Inflammatory macrophage (primary cell): ENCODE results near the gene SRR.

Experiments used
- DNase-seq, 2 donors: peaks; one replicate each; pipeline ENCODE4 v3.0.0-alpha.2; 2020 to 2022

SRR gene

DNA sequence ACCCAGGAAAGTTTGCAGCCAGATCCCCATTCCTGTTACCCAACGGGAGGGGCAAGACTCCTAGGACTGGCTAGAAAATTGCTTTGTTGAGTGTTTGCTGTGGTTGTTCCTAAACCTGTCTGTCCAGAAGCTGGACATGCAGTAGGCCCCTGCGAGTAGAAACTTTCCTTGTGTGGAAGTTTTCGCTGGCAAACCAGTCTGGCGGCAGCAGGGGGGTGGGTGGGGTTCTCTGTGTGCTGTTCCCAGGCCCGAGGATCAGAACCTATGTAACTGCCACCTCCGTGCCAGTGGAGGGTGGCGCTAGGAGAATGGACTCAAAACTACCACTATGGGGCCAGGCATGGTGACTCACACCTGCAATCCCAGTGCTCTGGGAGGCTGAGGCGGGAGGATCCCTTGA is 42.7 kb downstream of the SRR start:
- no peak for DNase-seq

DNA sequence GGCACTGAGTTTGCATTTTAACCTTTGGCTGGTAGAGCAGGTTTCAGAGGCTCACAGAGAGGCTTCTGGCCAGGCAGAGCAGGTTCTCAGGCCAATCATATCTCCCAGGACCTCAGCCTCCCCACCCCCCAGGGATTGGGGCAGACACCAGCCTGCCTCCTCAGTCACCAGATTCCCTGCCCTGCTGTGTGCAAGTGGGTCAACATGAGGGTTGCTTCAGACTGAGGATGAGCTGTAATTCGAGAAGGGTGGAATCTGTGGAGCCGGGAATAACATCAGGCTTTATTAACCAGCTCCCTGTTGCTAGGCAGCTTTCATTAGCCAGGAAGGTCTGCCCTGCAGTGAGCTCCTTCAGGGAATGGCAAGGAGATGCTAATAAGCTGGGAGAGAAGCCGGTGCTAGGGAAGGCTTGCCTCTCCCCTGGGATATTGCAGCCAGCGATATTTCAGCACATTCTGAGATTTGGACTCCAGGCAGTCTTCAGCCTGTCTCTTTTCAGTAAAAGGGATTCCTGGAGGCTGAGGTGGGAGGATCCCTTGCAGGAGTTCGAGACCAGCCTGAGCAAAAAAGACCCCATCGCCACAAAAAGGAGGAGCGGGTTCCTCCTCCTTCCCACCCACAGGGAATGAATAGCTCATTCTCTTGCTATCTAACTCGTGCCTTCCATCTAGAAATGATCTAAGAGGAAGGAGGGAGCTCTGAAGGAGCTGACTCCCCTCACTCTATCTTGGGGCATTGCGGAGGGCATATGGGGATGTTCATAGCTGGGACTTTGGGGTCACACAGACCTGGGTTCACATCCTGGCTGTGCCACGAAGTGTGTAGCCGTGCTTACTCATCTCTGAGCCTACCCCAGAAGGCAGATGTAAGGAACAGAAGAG is 44.3 kb downstream of the SRR start:
- DNase-seq, result no peak

- DNase-seq, result no peak
Observed at GRCh38 chr17:2351269-2351668, 47.5 kb downstream of the SRR start.

DNA sequence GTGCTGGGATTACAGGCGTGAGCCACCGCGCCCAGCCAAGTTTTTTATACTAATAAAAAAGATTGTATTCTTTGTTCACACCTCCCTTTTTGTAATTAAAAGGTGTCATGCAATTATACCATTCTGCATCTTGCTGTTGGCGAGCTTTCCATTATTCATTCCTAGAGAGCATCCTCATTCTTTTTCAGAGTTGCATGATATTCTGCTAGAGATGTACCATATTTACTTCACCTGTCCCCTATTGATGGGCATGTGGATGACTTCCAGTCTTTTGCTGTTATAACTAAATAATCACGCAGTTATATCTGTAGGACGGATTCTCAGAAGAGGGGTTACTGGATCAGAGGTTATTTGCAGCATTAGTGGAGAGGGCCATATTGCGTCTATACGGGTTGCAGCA is 50.6 kb downstream of the SRR start:
- no peak for DNase-seq

- DNase-seq, result no peak
Observed at GRCh38 chr17:2357237-2357636, 53.5 kb downstream of the SRR start.

DNA sequence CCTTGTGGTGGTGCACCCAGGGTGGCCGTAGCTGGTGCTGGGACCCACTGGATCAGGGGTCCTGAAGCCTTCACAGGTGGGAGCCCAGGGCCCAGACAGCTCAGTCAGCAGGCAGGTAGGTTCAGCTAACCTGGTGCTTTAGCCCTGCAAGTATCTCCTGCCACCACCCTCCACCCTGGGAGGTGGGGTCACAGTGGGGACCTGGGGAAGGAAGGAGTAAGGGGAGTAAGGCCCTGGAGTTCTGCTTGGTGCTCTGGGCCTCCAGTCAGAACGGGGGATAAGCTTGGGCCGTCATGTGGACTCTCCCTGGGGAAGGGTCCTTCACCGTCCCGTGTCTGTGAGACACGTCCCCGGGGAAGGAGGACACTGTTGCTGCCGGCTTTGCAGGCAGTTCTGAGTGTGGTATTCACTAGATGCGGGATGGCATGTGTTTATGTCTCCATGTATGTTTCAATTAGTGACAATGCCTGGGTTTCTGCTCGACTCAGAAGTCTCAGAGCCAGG is 54.2 kb downstream of the SRR start:
- no peak for DNase-seq

DNA sequence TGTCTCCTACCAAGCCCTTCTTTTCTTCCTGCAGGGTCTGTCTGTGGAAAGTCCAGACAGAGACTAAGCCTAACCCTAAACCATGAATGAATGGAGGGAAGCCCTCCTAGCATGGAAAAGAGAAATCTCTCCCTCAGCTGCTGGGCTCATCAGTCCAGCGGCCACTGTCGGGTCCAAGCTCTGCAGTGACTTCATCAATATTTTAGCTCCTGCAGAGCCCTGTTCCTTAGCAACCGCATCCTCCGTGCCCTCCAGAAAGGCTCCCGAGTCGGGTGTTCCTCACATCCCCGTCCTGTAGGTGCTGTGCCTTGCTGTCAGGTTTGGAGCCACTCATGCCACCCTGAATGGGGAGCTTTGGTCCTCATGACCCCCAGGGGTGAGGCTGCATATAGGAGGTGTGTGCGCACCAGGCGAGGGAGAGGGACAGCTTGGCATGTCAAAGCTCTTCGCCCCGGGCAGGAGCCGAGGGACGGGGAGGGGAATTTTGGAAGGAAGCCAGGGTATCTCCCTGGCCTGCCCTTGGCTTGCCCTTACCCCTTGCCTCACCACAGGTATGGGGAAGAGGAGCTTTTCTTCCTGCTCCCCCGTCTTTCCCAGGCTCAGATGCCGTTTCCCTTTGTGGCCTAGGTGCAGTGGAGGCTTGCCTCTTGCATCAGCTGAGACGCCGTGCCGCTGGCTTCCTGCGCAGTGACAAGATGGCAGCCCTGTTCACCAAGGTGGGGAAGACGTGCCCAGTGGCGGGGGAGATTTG is 57.4 kb downstream of the SRR start:
- no peak for DNase-seq

- no peak for DNase-seq
Observed at GRCh38 chr17:2362016-2362415, 58.3 kb downstream of the SRR start.

DNA sequence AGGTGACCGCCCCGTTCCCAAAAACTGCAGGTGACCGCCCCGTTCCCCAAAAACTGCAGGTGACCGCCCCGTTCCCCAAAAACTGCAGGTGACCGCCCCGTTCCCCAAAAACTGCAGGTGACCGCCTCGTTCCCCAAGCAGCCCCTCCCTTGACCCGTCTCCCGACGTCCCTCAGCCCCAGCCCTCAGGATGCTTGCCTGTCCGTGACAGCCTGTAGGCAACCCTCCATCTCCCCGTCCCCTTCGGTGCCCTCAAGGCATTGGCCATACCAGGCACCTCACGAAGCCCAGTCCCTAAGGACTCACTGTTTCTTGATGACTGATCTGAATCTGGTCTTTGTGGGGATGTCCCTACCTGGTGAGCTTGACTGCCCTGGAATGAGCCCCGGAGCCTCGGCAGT is 58.7 kb downstream of the SRR start:
- DNase-seq, result no peak

DNA sequence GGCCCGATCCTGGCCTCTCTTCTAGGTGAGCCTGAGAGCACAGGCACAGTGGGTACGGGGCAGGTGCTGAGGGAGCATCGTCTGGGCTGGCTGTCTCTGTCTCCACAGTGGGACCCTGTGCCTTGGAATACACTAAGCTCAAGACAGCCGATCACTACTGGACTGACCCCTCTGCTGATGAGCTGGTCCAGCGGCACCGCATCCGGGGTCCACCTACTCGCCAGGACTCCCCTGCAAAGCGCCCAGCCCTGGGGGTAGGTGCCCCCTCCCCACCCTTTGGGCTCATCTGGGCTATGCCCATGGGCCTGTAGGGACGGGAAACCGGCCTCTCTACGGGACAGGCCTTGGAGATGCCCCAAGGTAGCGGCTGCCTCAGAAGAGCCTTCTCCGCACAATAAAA is 59.1 kb downstream of the SRR start:
- DNase-seq, result no peak

- no peak for DNase-seq
Observed at GRCh38 chr17:2363318-2363717, 59.6 kb downstream of the SRR start.

- DNase-seq, result no peak
Observed at GRCh38 chr17:2363851-2364762, 60.4 kb downstream of the SRR start.

GRCh38 chr17:2364763-2365116 is 61.0 kb downstream of the SRR start:
- no peak for DNase-seq

GRCh38 chr17:2365132-2365531 is 61.4 kb downstream of the SRR start:
- DNase-seq, result no peak

DNA sequence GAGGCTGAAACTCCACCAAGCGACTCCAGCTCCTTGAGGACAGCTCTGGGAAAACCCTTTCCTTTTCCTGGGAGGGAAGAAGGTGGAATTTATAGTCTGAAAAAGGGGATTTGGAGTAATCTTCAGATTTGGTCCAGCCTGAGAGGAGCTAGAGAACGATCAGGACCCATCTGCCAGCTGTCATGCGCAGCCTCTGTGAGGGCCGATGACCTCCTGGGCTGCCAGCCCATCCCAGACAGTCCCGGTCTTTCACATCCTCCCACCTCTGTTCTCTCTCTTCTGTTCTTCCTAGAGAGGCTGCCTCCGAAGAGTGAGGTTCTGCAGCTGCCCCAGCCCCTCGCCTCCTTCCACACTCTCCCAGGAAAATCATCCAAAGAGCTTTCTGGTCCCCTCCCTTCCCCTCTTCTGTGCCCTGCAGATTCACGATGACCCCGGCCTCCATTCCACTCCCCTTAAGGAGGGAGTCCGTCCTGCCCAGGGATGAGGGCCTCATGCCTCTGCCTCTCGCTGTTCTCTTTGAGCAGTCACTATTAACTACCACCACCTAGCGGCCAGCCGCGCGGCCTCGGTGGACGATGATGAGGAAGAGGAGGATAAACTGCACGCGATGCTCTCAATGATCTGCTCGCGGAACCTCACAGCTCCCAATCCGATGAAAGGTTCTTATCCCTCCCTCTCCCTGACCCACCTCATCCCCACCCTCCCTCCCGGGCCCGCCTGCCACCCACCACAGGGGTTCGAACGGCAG is 63.2 kb downstream of the SRR start:
- DNase-seq, result no peak

GRCh38 chr17:2368359-2368758 is 64.6 kb downstream of the SRR start:
- no peak for DNase-seq

- DNase-seq, result no peak
Observed at GRCh38 chr17:2369039-2369438, 65.3 kb downstream of the SRR start.

- DNase-seq, result no peak
Observed at GRCh38 chr17:2369551-2370210, 65.9 kb downstream of the SRR start.

DNA sequence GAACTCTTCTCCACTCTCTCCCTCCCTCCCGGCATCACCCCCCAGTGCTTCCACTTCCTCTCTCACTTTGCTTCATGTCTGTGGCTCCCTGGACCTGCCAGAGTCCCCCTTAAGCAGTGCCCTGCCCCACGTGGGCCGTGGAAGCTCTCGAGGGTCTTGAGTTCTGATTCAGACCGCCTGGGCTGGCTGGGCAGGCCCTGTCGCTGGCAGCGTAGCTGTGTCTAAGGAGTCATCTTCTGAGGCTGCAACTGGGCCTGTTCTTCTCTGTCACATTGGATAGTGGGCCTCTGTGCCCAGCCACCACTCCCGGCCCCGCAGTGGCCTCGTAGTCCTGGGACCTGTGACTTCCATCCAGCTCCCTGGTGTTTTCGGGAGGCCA is 66.5 kb downstream of the SRR start:
- DNase-seq, result no peak

DNA sequence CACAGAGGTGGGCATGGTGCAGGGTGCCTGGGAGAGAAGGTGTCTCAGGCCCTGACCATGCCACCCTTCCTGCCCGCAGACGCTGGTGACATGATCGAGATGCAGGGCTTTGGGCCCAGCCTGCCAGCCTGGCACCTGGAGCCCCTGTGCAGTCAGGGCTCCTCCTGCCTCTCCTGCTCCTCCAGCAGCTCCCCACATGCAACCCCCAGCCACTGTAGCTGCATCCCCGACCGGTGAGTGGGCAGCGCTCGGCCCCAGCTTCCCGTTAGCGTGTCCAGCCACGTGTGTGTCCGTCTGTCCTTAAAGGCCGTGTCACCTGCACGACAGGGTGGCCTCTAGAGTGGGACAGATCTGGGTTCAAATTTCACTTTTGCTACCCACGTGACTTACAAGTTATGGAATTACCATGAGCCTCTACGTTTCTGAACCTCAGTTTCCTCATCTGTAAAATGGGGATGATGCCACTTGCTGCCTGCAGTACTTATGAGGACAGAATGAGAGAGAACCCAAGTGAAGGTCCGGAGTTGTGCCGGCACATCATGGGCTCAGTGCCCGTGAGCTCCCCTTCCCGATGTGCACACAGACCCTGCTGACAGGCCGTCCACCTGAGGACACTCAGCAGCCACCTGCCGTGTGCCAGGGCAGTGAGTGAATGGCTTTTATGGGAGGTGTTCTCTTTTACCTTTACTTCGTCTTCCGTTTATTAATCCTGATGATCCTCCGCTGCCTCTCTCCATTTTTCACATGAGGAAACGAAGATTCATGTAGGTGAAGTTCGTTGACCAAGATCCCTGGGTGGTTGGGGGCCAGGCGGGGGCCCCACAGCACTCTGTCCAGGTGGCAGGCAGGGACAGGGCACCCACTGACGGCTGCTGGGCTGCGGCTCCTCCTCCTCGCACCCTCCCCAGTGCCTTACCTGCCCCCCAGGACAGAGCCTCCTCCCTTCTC is 67.7 kb downstream of the SRR start:
- DNase-seq, result no peak
